GM10248 (cell line): Measurements from ENCODE around the gene HNRNPA3.

ENCODE experiments used
- CTCF ChIA-PET: fragments of 300-600 bp; sonication (Branson Sonifier 250); formaldehyde crosslinking; extraction: SDS; loops from one replicate; lab custom pipeline; 2021; ENCODE audit warnings: antibody characterized with exemption; lab: Yijun Ruan, JAX
- POLR2A ChIA-PET: fragments of 350-650 bp; sonication (Branson Sonifier 250); formaldehyde crosslinking; extraction: SDS; loops from one replicate; lab custom pipeline; 2020; ENCODE audit warnings: antibody characterized with exemption; lab: Yijun Ruan, JAX
- DNase-seq: peaks from one replicate; pipeline ENCODE4 v3.0.0; 2012; ENCODE audit errors: extremely low spot score
- CTCF ChIP-seq: IDR thresholded peaks from 2 replicates; pipeline ENCODE4 v1.5.1; 2012; ENCODE audit warnings: mild to moderate bottlenecking, low read depth; ENCODE audit errors: extremely low read depth, missing control alignments, control extremely low read depth

HNRNPA3 gene

GRCh38 chr2:177250461-177250860, 37.9 kb downstream of the HNRNPA3 start:
- POLR2A ChIA-PET: no interaction called here
- DNase-seq: no peak
- CTCF ChIA-PET: interaction anchor here (1.5 to 3.2 kb wide), 3 partner anchors 13 to 28 kb away, joined by 3 to 9 read pairs (median 4); no protein-coding TSS in a partner anchor
- TF ChIP-seq CTCF: no peak

DNA sequence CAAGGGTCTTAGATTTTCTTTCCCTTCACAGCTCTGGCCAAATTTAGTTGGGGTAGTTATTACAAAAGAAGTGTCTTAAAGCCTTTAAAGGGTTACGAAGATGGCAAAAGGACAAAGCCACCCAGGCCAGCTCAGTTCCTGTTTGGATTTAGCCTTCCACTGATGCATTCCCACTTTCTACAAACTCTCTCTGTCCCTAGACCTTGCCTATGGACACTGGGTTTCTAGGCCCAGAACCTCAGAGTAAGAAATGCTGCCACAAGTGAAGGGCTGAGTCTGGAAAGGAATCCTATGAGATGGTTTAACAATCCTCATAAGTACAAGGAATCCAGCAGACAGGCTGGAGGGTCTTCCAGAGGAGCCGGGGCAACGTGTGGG, 38.6 kb downstream of the HNRNPA3 start:
- DNase-seq: no peak
- ChIA-PET POLR2A (no interaction called here), CTCF (interaction anchor here (1.7 to 3.2 kb wide), 2 partner anchors 12 to 29 kb away, joined by 4 to 9 read pairs; no protein-coding TSS in a partner anchor)
- TF ChIP-seq CTCF: no peak

DNA sequence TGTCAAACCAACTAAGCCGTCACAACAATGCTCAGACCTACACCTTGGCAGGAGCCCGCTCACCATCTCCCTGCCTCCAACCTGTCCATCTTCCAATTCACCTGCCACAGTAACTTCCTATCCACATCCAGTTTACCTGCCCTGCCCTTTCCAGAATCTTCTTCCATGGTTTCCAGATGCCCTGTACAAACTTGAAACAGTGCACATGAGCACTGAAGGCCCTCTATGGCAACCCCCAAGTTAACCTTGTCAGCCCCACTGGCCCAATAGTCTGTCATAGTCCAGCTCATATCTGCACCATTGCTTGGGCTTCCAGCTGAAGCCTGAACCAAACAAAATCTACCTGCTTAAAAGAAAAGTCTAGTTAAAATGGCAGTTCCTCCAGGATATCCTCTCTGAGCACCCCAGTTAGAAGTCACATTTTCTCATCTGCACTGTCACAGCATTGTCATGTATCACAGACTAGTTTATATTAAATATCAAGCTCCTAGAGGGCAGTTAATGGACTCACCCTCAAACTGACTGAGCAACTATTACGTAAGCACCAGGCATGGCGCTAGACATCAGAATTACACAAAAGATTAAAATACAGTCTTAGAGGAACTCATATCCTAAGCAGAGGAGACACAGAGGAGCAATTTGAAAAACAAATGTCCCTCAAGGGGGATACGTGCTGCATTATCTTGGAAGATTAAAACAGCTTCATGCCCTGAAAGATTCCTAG, 40.4 kb downstream of the HNRNPA3 start:
- no peak for TF ChIP-seq CTCF
- ChIA-PET POLR2A (interaction anchor here (1.5 kb wide), 1 partner anchor 12 kb away, joined by 3 read pairs; the partner anchor contains the start of gene NFE2L2), CTCF (interaction anchor here (0.7 to 1.7 kb wide), 6 partner anchors 9 to 55 kb away, joined by 3 to 11 read pairs (median 4); no protein-coding TSS in a partner anchor)
- no peak for DNase-seq

- DNase-seq: no peak
- TF ChIP-seq CTCF: no peak
- ChIA-PET POLR2A (interaction anchor here (1.5 kb wide), 1 partner anchor 11 kb away, joined by 3 read pairs; the partner anchor contains the start of gene NFE2L2), CTCF (interaction anchor here (0.8 to 2.3 kb wide), 5 partner anchors 10 to 56 kb away, joined by 3 to 14 read pairs (median 4); no protein-coding TSS in a partner anchor)
These were observed 41.1 kb downstream of the HNRNPA3 start for GRCh38 chr2:177253704-177254103.

DNA sequence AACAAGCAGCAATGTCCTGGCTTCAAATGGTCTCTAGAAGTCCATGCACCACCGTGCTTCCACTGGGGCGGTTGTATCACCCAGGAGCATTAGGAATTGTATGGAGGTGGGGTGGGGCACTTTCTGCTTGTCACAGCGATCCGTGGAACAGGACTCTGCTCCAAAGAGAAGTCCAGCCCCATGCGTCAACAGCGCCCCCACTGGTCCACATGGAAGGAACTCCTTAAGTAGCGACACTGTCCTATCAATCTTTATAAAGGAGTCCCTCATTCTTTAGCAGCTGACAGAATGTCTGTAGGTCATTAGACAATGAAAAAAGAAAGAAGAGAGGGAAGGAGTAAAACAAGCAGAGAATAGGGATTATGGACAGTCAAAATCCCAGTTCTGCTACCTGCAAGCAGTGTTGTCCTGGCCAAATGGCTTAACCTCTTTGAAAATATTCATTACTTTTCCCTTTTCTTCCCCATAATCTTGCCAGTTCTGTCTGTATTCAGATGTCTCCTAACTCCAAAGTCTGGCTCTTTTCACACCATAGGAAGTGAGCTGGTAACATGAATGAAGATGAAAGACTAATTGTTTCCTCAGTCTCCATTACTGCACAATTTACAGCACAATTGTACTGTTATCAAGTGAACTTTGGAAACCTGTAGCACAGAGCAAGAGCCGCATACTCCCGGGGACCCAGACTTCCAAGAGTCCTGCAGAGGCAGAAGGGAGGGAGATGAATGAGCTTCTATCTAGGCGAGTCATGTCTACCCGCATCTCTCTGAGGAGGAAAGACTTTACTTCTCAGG, 42.0 kb downstream of the HNRNPA3 start:
- POLR2A ChIA-PET: interaction anchor here (0.6 to 1.4 kb wide), 3 partner anchors 10 to 39 kb away, joined by 4 to 5 read pairs (median 5); partner anchors contain the start of gene NFE2L2
- CTCF ChIA-PET: interaction anchor here (0.7 to 2.3 kb wide), 7 partner anchors 9 to 57 kb away, joined by 3 to 14 read pairs (median 4); partner anchors contain the start of gene NFE2L2
- no peak for TF ChIP-seq CTCF
- DNase-seq: no peak

- DNase-seq: no peak
- CTCF ChIA-PET: interaction anchor here (0.7 to 2.3 kb wide), 6 partner anchors 8 to 57 kb away, joined by 3 to 14 read pairs (median 4); partner anchors contain the start of gene NFE2L2
- TF ChIP-seq CTCF: no peak
- POLR2A ChIA-PET: interaction anchor here (0.6 to 1.4 kb wide), 2 partner anchors 10 to 38 kb away, joined by 5 read pairs; partner anchors contain the start of gene NFE2L2
These were observed 42.6 kb downstream of the HNRNPA3 start for GRCh38 chr2:177255227-177255601.
